Upper lobe of left lung (tissue), 6 donors: ENCODE measurements around the gene AAR2. TPM values are rescaled to one million over a fixed set of nuclear protein-coding genes. Genes with fewer than 3 reads are reported as not detected.
A peak's percentile ranks its signal among the peaks of the same experiment; 100 is the strongest.

Experiments
- ATAC-seq, 2 donors: fragments of 200-7000 bp; cut with Tn5 transposase; one replicate each; pipeline ENCODE4 v1.9.1; 2022; ENCODE audit warnings: mild to moderate bottlenecking in 2 of 2, moderate library complexity in 2 of 2; ENCODE audit not compliant: low FRiP score in 2 of 2
- DNase-seq, 2 donors: peaks; one replicate each; pipeline ENCODE4 v3.0.0-alpha.2; 2019 to 2020
- H3K27ac ChIP-seq, 4 donors: fragments of 200-600 bp; sonication (generic); one replicate each; pipeline ENCODE4 v1.5.1; 2016 to 2019
- H3K27me3 ChIP-seq, 4 donors: fragments of 200-600 bp; sonication (generic); one replicate each; pipeline ENCODE4 v1.5.1; 2017 to 2019
- H3K36me3 ChIP-seq, 4 donors: fragments of 200-600 bp; sonication (generic); one replicate each; pipeline ENCODE4 v1.5.1; 2016 to 2019
- H3K4me1 ChIP-seq, 4 donors: fragments of 200-600 bp; sonication (generic); one replicate each; pipeline ENCODE4 v1.5.1; 2018 to 2019
- H3K4me3 ChIP-seq, 4 donors: fragments of 200-600 bp; sonication (generic); one replicate each; pipeline ENCODE4 v1.5.1; 2017 to 2019; ENCODE audit warnings: mild to moderate bottlenecking in 2 of 4, moderate library complexity in 1 of 4
- H3K9me3 ChIP-seq, 4 donors: fragments of 200-600 bp; sonication (generic); one replicate each; pipeline ENCODE4 v1.5.1; 2018 to 2019
- EP300 ChIP-seq, 4 donors: sonication (generic); formaldehyde crosslinking; IDR thresholded peaks; one replicate each; pipeline ENCODE4 v1.5.1; 2017; ENCODE audit warnings: antibody characterized with exemption in 4 of 4, control low read depth in 2 of 4
- POLR2A ChIP-seq, 4 donors: fragments of 450-650 bp; IDR thresholded peaks; one replicate each; pipeline ENCODE4 v1.5.1; 2016 to 2017; ENCODE audit warnings: antibody characterized with exemption in 4 of 4, mild to moderate bottlenecking in 2 of 4
- POLR2AphosphoS5 ChIP-seq, 2 donors: sonication (generic); formaldehyde crosslinking; IDR thresholded peaks; one replicate each; pipeline ENCODE4 v1.5.1; 2017; ENCODE audit warnings: antibody characterized with exemption in 2 of 2
- WGBS, 2 donors: methylation state at CpG; one replicate each; pipeline ENCODE4 v1.1.5; 2017 to 2018; 5-methylcytosine and 5-hydroxymethylcytosine counted together
- total RNA-seq, 6 donors: library from RNA; depleted of rRNA in 4 of 6; stranded (reverse); fragments of >200 nt in 4 of 6; gene quantifications; one replicate each; pipeline versions ENCODE4 v1.1.0 to v1.2.1, GENCODE V29; 2016 to 2021
- TF ChIP-seq, protein P1 (sequence below), 6 experiments: fragments of 450-650 bp in 4 of 6; fragments of 200-600 bp in 2 of 6; sonication (generic) in 2 of 6; IDR thresholded peaks; one replicate each; pipeline ENCODE4 v1.5.1; 2016 to 2019; ENCODE audit warnings: antibody characterized with exemption in 6 of 6
- donor health status: DM: no; HTN: no; CAD: no; lungs with moderate emphysema.
- donor health status: DM: no; HTN: yes; CAD: no; lungs with severe emphysema.

Gene AAR2
- total RNA-seq, 6 donors from 2014 or later = 19.9 to 42.0 (median 25.3) TPM

DNA sequence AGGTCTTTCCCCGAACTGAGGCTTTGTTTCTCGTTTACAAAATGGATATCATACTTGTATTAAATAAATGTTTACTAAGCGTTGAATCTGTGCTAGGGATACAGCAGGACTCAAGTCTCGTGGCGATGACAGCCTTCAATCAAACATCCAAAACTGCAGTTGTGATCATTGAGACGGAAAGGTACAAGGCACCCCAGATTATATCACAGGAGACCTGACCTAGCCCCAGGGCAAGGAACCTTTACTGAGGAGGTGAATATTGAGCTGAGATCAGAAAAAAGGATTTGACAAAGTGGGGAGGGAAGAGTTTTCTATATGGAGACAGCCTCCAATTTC, 476 bp downstream of the AAR2 start:
- H3K36me3 ChIP-seq = peaks cover 0 to 25% (median 21%) of the 10 kb centered on the region in 4 donors
- H3K4me3 ChIP-seq = peak overlapping the region; percentile 59 to 95 (median 65)
- H3K27me3 ChIP-seq = no peaks in the 10 kb centered on the region
- no peak for DNase-seq
- H3K4me1 ChIP-seq = peaks cover 17 to 34% (median 25%) of the 10 kb centered on the region in 4 donors
- no peaks in the 10 kb centered on the region for H3K9me3 ChIP-seq
- H3K27ac ChIP-seq = peak overlapping the region; percentile 63 to 82 (median 79)
- no peak for TF ChIP-seq POLR2AphosphoS5 (IDR thresholded peaks at IDR 0.05)
- TF ChIP-seq, protein P1, sequence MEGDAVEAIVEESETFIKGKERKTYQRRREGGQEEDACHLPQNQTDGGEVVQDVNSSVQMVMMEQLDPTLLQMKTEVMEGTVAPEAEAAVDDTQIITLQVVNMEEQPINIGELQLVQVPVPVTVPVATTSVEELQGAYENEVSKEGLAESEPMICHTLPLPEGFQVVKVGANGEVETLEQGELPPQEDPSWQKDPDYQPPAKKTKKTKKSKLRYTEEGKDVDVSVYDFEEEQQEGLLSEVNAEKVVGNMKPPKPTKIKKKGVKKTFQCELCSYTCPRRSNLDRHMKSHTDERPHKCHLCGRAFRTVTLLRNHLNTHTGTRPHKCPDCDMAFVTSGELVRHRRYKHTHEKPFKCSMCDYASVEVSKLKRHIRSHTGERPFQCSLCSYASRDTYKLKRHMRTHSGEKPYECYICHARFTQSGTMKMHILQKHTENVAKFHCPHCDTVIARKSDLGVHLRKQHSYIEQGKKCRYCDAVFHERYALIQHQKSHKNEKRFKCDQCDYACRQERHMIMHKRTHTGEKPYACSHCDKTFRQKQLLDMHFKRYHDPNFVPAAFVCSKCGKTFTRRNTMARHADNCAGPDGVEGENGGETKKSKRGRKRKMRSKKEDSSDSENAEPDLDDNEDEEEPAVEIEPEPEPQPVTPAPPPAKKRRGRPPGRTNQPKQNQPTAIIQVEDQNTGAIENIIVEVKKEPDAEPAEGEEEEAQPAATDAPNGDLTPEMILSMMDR (IDR thresholded peaks at IDR 0.05) = no peak
- no peak for TF ChIP-seq POLR2A (IDR thresholded peaks at IDR 0.05)
- no peak for TF ChIP-seq EP300 (IDR thresholded peaks at IDR 0.05)
- ATAC-seq = peak in 1 of 2 donors; percentile 7
- 1% methylated on average over 6 of the region's 6 CpGs for WGBS, 2 donors

DNA sequence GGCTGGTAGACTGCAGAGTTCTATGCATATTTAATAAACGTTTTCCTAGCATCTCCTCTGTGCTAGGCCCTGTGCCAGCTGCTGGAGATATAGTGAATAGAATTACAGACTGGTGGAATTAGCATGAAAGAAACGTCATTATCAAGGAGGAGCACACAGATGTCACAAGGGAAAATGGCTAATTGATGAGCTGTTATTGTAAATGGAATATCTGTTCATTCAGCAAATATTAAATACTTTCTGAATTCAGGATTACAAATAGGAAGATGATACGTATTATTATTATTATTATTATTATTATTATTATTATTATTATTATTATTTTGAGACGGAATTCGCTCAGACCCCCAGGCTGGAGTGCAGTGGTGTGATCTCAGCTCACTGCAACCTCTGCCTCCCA, 1.2 kb downstream of the AAR2 start:
- Histone ChIP-seq H3K27me3 (no peaks in the 10 kb centered on the region), H3K4me1 (peaks cover 17 to 34% (median 25%) of the 10 kb centered on the region in 4 donors), H3K36me3 (peaks cover 0 to 32% (median 21%) of the 10 kb centered on the region in 4 donors), H3K27ac (peak overlapping the region in 1 of 4 donors; percentile 82), H3K9me3 (no peaks in the 10 kb centered on the region), H3K4me3 (peak overlapping the region in 3 of 4 donors; percentile 63 to 95 (median 67))
- DNase-seq (no peak), ATAC-seq (no peak)
- TF ChIP-seq POLR2AphosphoS5 (IDR thresholded peaks at IDR 0.05) = no peak
- TF ChIP-seq, protein P1 (IDR thresholded peaks at IDR 0.05) = no peak
- no peak for TF ChIP-seq POLR2A (IDR thresholded peaks at IDR 0.05)
- no peak for TF ChIP-seq EP300 (IDR thresholded peaks at IDR 0.05)
- 47 to 60% methylated on average over 5 of the region's 5 CpGs for WGBS, 2 donors

DNA sequence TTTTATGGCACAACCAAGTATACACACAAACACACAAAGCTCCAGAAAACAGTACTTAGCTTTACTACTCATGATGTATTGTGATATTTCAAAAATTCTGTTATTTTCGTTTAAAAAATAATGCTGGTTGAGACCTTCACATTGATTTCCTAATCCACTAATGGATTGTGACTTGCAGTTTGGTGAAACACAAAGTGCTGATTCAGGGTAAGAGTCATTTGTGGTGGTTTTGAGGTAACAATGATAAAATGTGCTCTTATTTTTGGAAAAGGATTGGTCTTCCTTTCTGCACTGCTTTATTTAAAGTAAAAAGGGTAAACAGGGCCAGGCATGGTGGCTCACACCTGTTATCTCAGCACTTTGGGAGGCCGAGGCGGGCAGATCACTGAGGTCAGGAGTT, 1.9 kb downstream of the AAR2 start:
- H3K4me3 ChIP-seq = no peak overlapping the region
- H3K4me1 ChIP-seq = peaks cover 17 to 34% (median 25%) of the 10 kb centered on the region in 4 donors
- peaks cover 0 to 39% (median 23%) of the 10 kb centered on the region in 4 donors for H3K36me3 ChIP-seq
- no peaks in the 10 kb centered on the region for H3K27me3 ChIP-seq
- TF ChIP-seq, protein P1 (IDR thresholded peaks at IDR 0.05) = no peak
- TF ChIP-seq POLR2AphosphoS5 (IDR thresholded peaks at IDR 0.05) (no peak), EP300 (IDR thresholded peaks at IDR 0.05) (no peak), POLR2A (IDR thresholded peaks at IDR 0.05) (no peak)
- DNase-seq = no peak
- 93 to 96% methylated on average over 3 of the region's 3 CpGs for WGBS, 2 donors
- H3K9me3 ChIP-seq = no peaks in the 10 kb centered on the region
- no peak overlapping the region for H3K27ac ChIP-seq
- ATAC-seq = no peak

DNA sequence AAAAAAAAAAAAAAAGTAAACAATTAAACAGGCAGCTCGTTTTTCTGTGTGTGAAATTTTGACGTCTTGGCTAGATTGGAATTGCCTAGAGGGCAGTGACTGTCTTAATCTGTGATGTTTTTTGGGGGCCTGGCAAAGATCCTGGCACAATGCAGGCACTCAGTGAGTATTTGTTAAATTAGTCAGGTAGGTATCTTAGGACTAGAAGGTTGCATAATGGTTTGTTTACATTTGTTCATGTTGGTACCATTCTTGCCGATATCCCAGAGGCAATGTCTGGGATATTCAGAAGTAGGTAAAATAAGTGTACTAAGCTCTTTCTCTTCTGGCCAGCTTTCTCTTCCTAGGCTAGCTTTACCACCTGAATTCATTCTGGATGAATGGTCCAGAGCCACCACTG, 2.5 kb downstream of the AAR2 start:
- Histone ChIP-seq H3K4me1 (peaks cover 17 to 34% (median 25%) of the 10 kb centered on the region in 4 donors), H3K27me3 (no peaks in the 10 kb centered on the region), H3K27ac (no peak overlapping the region), H3K9me3 (no peaks in the 10 kb centered on the region), H3K36me3 (peaks cover 0 to 45% (median 26%) of the 10 kb centered on the region in 4 donors), H3K4me3 (no peak overlapping the region)
- 57 to 70% methylated on average over 3 of the region's 3 CpGs for WGBS, 2 donors
- no peak for DNase-seq
- no peak for TF ChIP-seq POLR2AphosphoS5 (IDR thresholded peaks at IDR 0.05)
- TF ChIP-seq EP300 (IDR thresholded peaks at IDR 0.05) = no peak
- TF ChIP-seq, protein P1 (IDR thresholded peaks at IDR 0.05) = no peak
- no peak for TF ChIP-seq POLR2A (IDR thresholded peaks at IDR 0.05)
- ATAC-seq = no peak

DNA sequence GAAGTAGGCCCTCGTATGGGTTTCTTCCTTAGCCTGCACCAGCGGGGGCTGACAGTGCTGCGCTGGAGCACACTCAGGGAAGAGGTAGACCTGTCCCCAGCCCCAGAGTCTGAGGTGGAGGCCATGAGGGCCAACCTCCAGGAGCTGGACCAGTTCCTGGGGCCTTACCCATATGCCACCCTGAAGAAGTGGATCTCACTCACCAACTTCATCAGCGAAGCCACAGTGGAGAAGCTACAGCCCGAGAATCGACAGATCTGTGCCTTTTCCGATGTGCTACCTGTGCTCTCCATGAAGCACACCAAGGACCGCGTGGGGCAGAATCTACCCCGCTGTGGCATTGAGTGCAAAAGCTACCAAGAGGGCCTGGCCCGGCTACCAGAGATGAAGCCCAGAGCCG, 3.8 kb downstream of the AAR2 start:
- Histone ChIP-seq H3K9me3 (no peaks in the 10 kb centered on the region), H3K36me3 (peaks cover 9 to 58% (median 38%) of the 10 kb centered on the region in 4 donors), H3K4me1 (peaks cover 17 to 34% (median 25%) of the 10 kb centered on the region in 4 donors), H3K27ac (no peak overlapping the region), H3K4me3 (no peak overlapping the region), H3K27me3 (no peaks in the 10 kb centered on the region)
- no peak for DNase-seq
- WGBS, 2 donors = 92% methylated on average over 12 of the region's 12 CpGs; no CpG with 5 or more reads in 1 of the 2 donors
- ATAC-seq = no peak
- TF ChIP-seq POLR2A (IDR thresholded peaks at IDR 0.05) (no peak), EP300 (IDR thresholded peaks at IDR 0.05) (no peak), POLR2AphosphoS5 (IDR thresholded peaks at IDR 0.05) (no peak)
- TF ChIP-seq, protein P1 (IDR thresholded peaks at IDR 0.05) = no peak
